ENCODE data around the gene KLHL29. TPM values are rescaled to one million over a fixed set of nuclear protein-coding genes. Genes with fewer than 3 reads are reported as not detected.

Gene KLHL29
- total and polyA plus RNA-seq, 2 of the 13 experiments (the other 11 are each of a cell fraction or from before 2014, with no cell fraction given) = 0.01 TPM; not detected in 1

DNA sequence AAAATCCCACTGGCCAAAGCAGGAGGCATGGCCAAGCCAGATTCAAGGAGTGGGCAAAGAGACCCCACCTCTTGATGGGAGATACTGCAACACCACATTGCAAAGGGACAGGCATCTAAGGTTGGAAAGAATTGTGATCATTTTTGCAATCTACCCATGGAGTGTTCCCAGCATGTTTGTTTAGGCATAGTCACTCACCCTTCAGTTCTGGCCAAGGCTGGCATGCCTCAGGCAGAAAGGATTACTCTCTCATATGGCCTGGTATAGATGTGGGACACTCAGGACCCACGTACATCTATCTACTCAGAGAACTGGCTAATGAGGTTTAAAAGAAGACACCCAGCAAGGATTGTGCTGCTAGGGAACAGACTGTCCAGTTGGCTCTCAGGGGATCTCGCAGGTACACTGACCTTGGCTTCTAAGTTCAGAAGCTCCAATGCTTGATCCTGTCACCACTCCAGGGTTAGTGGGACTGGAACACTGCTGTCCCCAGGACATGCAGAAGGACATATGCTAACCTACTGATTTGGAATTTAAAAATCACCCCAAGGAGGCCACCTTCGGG is 183.7 kb downstream of the KLHL29 start:
- CTCF ChIA-PET (ENCODE audit: low intra/inter-chr PET ratio, low total read pairs) = no interaction called here
- POLR2A ChIA-PET = no interaction called here
- Histone ChIP-seq H3K9ac (ENCODE audit: insufficient read depth, low read depth, low read length) (no peak overlapping the region), H3K27me3 (ENCODE audit: control insufficient read depth in 1 of 2, insufficient read depth in 2 of 2, low read length in 2 of 2) (peaks cover 7 to 56% of the 10 kb centered on the region in 2 experiments), H2AFZ (ENCODE audit: low read length) (no peak overlapping the region), H3K27ac (ENCODE audit: extremely low read length, insufficient read depth, low read length) (no peak overlapping the region), H4K20me1 (ENCODE audit: insufficient read depth, low read length) (no peaks in the 10 kb centered on the region), H3K36me3 (replicated peaks in 1 of 2; ENCODE audit: control insufficient read depth in 1 of 2, insufficient read depth in 2 of 2, low read length in 2 of 2) (no peaks in the 10 kb centered on the region), H3K4me2 (ENCODE audit: low read depth, low read length) (no peak overlapping the region), H3K4me3 (replicated peaks in 1 of 3; ENCODE audit: insufficient read depth in 1 of 3, low read depth in 2 of 3, low read length in 3 of 3) (no peak overlapping the region), H3K4me1 (ENCODE audit: insufficient read depth, low read length) (no peaks in the 10 kb centered on the region), H3K79me2 (ENCODE audit: insufficient read depth, low read length) (no peaks in the 10 kb centered on the region), H3K9me3 (ENCODE audit: low read length) (no peaks in the 10 kb centered on the region)
- intact Hi-C loops (cut with micrococcal nuclease; ENCODE audit: unreplicated experiment) = no loop called here
- no TSS peak for BruUV-seq (replicated peaks)
- FAIRE-seq (no peak), ATAC-seq (no peak), DNase-seq (ENCODE audit: low spot score) (no peak)
- WGBS (ENCODE audit: low lambda C conversion rate) = 0% methylated on average over 2 of the region's 3 CpGs
- in situ Hi-C loops (cut with HindIII; ENCODE audit: extremely low pct_ligation_motif_present, low pct_unique_long_range_greater_than_20kb) = no loop called here
- TF ChIP-seq, protein P1, sequence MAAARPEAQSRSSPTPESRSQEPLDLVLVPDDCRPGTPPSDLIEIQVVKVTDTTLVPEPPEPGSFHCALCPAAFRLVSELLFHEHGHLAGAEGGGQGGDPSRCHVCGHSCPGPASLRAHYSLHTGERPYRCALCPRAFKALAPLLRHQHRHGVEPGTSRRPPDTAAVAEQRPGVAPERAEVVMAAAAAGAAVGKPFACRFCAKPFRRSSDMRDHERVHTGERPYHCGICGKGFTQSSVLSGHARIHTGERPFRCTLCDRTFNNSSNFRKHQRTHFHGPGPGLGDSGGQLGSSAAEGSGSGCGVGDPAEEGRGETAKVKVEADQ (CRISPR knock-in tag; IDR thresholded peaks at IDR 0.05; ENCODE audit: borderline replicate concordance) = no peak
- TF ChIP-seq RBM22 (optimal IDR thresholded peaks at IDR 0.05; ENCODE audit: low read length) (no peak), NFE2L2 (IDR thresholded peaks at IDR 0.05; ENCODE audit: low read length) (no peak), NFKBIZ (CRISPR knock-in tag; IDR thresholded peaks at IDR 0.05) (no peak), ZNF816 (CRISPR knock-in tag; IDR thresholded peaks at IDR 0.05; ENCODE audit: borderline replicate concordance) (no peak), CENPT (CRISPR knock-in tag; IDR thresholded peaks at IDR 0.05; ENCODE audit: low read depth) (no peak), PITX1 (CRISPR knock-in tag; IDR thresholded peaks at IDR 0.05) (no peak), FOXM1 (CRISPR knock-in tag; IDR thresholded peaks at IDR 0.05) (no peak), DR1 (CRISPR knock-in tag; IDR thresholded peaks at IDR 0.05) (no peak), RFXANK (CRISPR knock-in tag; IDR thresholded peaks at IDR 0.05) (no peak), ZNF556 (CRISPR knock-in tag; IDR thresholded peaks at IDR 0.05; ENCODE audit: borderline replicate concordance) (no peak), MAFF (IDR thresholded peaks at IDR 0.05; ENCODE audit: low read depth, low read length) (no peak), IKZF4 (CRISPR knock-in tag; IDR thresholded peaks at IDR 0.05; ENCODE audit: borderline replicate concordance, low read depth, not compliant biosample characterization) (no peak)
- TF ChIP-seq, protein P2, sequence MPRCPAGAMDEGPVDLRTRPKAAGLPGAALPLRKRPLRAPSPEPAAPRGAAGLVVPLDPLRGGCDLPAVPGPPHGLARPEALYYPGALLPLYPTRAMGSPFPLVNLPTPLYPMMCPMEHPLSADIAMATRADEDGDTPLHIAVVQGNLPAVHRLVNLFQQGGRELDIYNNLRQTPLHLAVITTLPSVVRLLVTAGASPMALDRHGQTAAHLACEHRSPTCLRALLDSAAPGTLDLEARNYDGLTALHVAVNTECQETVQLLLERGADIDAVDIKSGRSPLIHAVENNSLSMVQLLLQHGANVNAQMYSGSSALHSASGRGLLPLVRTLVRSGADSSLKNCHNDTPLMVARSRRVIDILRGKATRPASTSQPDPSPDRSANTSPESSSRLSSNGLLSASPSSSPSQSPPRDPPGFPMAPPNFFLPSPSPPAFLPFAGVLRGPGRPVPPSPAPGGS (CRISPR knock-in tag; IDR thresholded peaks at IDR 0.05) = no peak

Measured in HepG2 (cell line).